ENCODE measurements around the gene SELPLG. TPM values are rescaled to one million over a fixed set of nuclear protein-coding genes. Genes with fewer than 3 reads are reported as not detected.
"Not testable (repeated sequence)": the region's sequence is repeated elsewhere in the genome, so short reads cannot be mapped to it uniquely, and the experiment has no call there.

Gene SELPLG
- total RNA-seq, 1 donor from 2014 or later: 0.46 TPM

- TF ChIP-seq CTCF (conservative IDR thresholded peaks at IDR 0.05; ENCODE audit: low read depth, low read length): no peak
These were observed 53.2 kb downstream of the SELPLG start for GRCh38 chr12:108580531-108580930.

GRCh38 chr12:108578813-108579212 lies 54.9 kb downstream of the SELPLG start:
- H3K4me3 ChIP-seq (ENCODE audit: low read depth, low read length): no peak overlapping the region
- no peak for TF ChIP-seq CTCF (conservative IDR thresholded peaks at IDR 0.05; ENCODE audit: low read depth, low read length)
- DNase-seq (ENCODE audit: low read depth): no peak

More at GRCh38 chr12:108580531-108580930, 53.2 kb downstream of the SELPLG start:
- H3K4me3 ChIP-seq (ENCODE audit: low read depth, low read length): no peak overlapping the region
- DNase-seq (ENCODE audit: low read depth): no peak

- no peak for DNase-seq (ENCODE audit: low read depth)
- no peak overlapping the region for H3K4me3 ChIP-seq (ENCODE audit: low read depth, low read length)
- TF ChIP-seq CTCF (conservative IDR thresholded peaks at IDR 0.05; ENCODE audit: low read depth, low read length): no peak
These were observed 55.4 kb downstream of the SELPLG start for GRCh38 chr12:108578264-108578663.

DNA sequence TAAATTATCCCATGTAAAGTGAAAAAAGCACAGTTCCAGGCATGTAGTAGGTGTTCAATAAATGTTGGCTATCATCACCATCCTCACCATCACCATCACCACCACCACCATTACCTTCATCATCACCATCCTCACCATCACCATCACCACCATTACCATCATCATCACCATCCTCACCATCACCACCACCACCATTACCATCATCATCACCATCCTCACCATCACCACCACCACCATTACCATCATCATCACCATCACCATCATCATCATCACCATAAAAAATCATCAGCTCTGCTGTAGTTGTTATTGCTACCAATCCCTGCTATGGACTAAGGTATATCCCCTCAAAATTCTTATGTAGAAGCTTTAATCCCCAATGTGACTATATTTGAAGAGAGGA lies 56.2 kb downstream of the SELPLG start:
- no peak for DNase-seq (ENCODE audit: low read depth)
- H3K4me3 ChIP-seq (ENCODE audit: low read depth, low read length): no peak overlapping the region

DNA sequence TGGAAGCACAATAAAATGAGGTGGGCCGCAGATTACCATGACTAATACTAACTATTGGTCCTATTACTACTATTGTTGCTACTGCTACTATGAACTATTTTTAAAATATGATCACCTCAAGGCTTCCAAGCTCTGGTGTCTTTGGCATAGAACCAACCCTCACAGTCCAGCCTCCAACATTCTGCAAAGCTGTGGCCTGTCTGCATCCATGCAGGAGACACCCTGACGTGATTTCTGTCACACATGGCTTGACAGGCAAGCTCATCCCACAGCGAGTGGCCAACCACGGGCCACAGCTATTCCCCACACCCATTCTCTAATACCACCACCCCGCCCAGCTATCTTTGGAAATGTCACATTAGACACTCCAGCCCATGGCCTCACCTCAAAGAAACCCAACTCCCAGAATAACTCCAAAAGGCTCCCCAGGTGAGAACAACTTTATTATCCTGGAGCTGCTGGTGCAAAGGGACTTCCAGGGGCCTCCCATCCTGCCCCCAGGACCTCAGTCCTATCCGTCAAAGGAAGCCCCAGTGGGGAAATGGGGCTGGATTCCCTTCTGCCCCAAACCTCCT lies 56.9 kb downstream of the SELPLG start:
- no peak overlapping the region for H3K4me3 ChIP-seq (ENCODE audit: low read depth, low read length)
- DNase-seq (ENCODE audit: low read depth): no peak
- no peak for TF ChIP-seq CTCF (conservative IDR thresholded peaks at IDR 0.05; ENCODE audit: low read depth, low read length)

More for the DNA sequence above, 56.2 kb downstream of the SELPLG start:
- TF ChIP-seq CTCF (conservative IDR thresholded peaks at IDR 0.05; ENCODE audit: low read depth, low read length): no peak

DNA sequence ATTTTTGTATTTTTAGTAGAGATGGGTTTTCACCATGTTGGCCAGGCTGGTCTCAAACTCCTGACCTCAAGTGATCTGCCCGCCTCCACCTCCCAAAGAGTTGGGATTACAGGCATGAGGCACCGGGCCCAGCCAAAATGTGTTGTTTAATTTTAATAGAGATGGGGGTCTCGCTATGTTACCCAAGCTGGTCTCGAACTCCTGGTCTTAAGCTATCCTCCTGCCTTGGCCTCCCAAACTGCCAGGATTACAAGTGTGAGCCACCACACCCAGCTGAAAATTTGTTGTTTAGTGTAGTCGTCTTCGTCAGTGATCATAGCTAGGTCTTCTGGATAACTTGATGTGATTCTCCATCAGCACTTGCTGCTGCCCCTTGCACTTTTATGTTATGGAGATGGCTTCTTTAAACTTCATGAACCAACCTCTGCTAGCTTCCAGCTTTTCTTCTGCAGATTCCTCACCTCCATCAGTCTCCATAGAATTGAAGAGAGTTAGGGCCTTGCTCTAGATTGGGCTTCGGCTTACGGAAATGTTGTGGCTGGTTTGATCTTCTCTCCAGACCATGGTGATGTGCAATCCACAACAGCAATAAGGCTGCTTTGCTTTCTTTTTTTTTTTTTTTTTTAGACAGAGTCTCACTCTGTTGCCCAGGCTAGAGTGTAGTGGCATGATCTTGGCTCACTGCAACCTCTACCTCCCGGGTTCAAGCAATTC lies 58.3 kb downstream of the SELPLG start:
- TF ChIP-seq CTCF (conservative IDR thresholded peaks at IDR 0.05; ENCODE audit: low read depth, low read length): no peak
- no peak overlapping the region for H3K4me3 ChIP-seq (ENCODE audit: low read depth, low read length)
- DNase-seq (ENCODE audit: low read depth): no peak

DNA sequence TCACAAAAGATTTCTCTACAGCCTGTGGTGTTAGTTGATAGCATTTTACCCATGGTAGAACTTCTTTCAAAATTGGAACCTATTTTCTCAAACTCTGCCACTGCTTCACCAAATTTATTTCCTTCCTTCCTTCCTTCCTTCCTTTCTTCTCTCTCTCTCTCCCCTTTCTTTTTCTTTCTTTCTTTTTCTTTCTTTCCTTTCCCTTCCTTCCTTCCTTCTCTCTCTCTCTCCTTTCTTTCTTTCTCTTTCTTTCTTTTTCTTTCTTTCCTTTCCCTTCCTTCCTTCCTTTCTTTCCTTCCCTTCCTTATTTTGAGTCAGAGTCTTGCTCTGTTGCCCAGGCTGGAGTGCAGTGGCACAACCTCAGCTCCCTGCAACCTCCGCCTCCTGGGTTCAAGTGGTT lies 59.4 kb downstream of the SELPLG start:
- H3K4me3 ChIP-seq (ENCODE audit: low read depth, low read length); DNase-seq (ENCODE audit: low read depth): not testable (repeated sequence)

Measured in epithelial cell of proximal tubule (primary cell).